Prostate gland (tissue), 2 donors: ENCODE results near the gene SLC35D2. TPM values are rescaled to one million over a fixed set of nuclear protein-coding genes. Genes with fewer than 3 reads are reported as not detected.

Source experiments
- DNase-seq: peaks from one replicate; pipeline ENCODE4 v3.0.0-alpha.2; 2019; ENCODE audit warnings: low spot score
- H3K27ac ChIP-seq, 2 donors: fragments of 200-600 bp; sonication (generic); 2 replicates each; pipeline ENCODE4 v1.5.1; 2017 to 2019
- H3K27me3 ChIP-seq: fragments of 200-600 bp; sonication (generic); replicated peaks from 2 replicates; pipeline ENCODE4 v1.5.1; 2019; ENCODE audit not compliant: insufficient read depth
- H3K36me3 ChIP-seq, 2 donors: fragments of 200-600 bp; sonication (generic); 1 replicate in 1 of 2; 2 replicates in 1 of 2; pipeline versions ENCODE4 v1.5.1 to v1.8.1; 2017 to 2019
- H3K4me1 ChIP-seq: fragments of 200-600 bp; sonication (generic); replicated peaks from 2 replicates; pipeline ENCODE4 v1.5.1; 2019
- H3K4me3 ChIP-seq, 2 donors: fragments of 200-600 bp; sonication (generic); 2 replicates each; pipeline ENCODE4 v1.5.1; 2017 to 2019
- H3K9me3 ChIP-seq: fragments of 200-600 bp; sonication (generic); 2 replicates; pipeline ENCODE4 v1.5.1; 2017
- POLR2A ChIP-seq: fragments of 450-650 bp; IDR thresholded peaks from one replicate; pipeline ENCODE4 v1.6.1; 2016; ENCODE audit warnings: antibody characterized with exemption, mild to moderate bottlenecking
- POLR2AphosphoS5 ChIP-seq: sonication (generic); formaldehyde crosslinking; IDR thresholded peaks from one replicate; pipeline ENCODE4 v1.6.1; 2017; ENCODE audit warnings: antibody characterized with exemption
- WGBS: methylation state at CpG from one replicate; pipeline ENCODE4 v1.1.5; 2018; 5-methylcytosine and 5-hydroxymethylcytosine counted together
- intact Hi-C: fragments of 100-400 bp; cut with DNase I; formaldehyde crosslinking; loops from one replicate; pipeline ENCODE4 v1.14.2; 2022
- total RNA-seq, 2 donors: library from RNA; depleted of rRNA; stranded (reverse); fragments of >200 nt; gene quantifications; one replicate each; pipeline ENCODE4 v1.1.0, GENCODE V29; 2016
- TF ChIP-seq, protein P1 (sequence below), 4 experiments: fragments of 200-600 bp in 2 of 4; fragments of 450-650 bp in 2 of 4; sonication (generic) in 2 of 4; IDR thresholded peaks; 1 replicate in 3 of 4; 2 replicates in 1 of 4; pipeline ENCODE4 v1.5.1; 2016 to 2019; ENCODE audit warnings: antibody characterized with exemption in 4 of 4, mild to moderate bottlenecking in 2 of 4, moderate library complexity in 2 of 4

SLC35D2 gene
- total RNA-seq, result 10 to 100 TPM; 27.4 to 29.7 TPM

DNA sequence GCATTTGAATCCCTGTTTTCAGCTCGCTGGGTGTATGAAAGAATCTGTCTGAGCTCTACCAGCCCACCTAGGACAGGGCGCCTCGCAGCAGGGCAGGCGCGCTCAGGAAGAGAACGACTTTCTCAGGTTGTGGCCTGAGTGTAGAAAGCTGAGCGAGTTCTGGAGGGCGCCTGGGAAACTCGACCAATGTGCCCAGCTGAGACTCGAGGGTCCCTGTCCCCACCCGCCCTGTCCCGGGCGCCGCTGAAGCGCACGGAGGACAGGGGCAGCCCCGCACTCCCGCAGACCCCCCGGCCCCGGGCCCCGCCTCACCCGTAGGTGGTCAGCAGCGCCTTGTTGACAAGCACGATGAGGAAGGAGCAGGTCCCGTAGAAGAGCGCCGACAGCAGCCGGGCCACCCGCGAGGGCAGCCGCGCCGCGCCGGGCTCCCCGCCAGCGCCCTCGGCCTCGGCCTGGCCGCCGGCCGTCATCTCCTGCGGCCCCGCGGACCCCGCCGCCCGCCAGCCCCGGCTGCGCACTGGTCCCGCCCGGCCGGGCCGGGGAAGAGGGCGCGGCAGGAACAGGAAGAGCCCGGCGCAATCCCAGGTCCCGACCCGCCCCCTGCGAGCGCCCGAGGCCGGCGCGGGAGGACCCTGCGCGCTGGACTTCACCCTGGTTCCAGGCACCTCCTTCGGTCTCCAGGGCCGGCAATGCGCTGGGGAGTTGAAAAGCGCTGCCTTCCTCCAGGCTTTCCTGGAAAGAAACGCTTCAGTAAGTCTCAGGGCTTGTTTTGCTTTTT, at the start of gene SLC35D2:
Gene SLC35D2, minus strand, starts transcription at position 547 of the 778 bp plus-strand sequence. Its CDS starts 77 bp downstream, at position 470.
- H3K9me3 ChIP-seq, result no peaks in the 10 kb centered on the region
- DNase-seq, result peak; percentile 29
- no peaks in the 10 kb centered on the region for H3K36me3 ChIP-seq
- TF ChIP-seq POLR2AphosphoS5 (no peak), POLR2A (no peak)
- TF ChIP-seq, protein P1, sequence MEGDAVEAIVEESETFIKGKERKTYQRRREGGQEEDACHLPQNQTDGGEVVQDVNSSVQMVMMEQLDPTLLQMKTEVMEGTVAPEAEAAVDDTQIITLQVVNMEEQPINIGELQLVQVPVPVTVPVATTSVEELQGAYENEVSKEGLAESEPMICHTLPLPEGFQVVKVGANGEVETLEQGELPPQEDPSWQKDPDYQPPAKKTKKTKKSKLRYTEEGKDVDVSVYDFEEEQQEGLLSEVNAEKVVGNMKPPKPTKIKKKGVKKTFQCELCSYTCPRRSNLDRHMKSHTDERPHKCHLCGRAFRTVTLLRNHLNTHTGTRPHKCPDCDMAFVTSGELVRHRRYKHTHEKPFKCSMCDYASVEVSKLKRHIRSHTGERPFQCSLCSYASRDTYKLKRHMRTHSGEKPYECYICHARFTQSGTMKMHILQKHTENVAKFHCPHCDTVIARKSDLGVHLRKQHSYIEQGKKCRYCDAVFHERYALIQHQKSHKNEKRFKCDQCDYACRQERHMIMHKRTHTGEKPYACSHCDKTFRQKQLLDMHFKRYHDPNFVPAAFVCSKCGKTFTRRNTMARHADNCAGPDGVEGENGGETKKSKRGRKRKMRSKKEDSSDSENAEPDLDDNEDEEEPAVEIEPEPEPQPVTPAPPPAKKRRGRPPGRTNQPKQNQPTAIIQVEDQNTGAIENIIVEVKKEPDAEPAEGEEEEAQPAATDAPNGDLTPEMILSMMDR (IDR thresholded peaks at IDR 0.05), result no peak
- intact Hi-C loops, result loop anchor here (2.0 kb wide), 1 partner anchor 33 kb away; no protein-coding TSS in a partner anchor
- H3K27me3 ChIP-seq, result no peaks in the 10 kb centered on the region
- peak within 1 kb of the TSS; percentile 78 to 87 for H3K27ac ChIP-seq
- H3K4me3 ChIP-seq, result peak within 1 kb of the TSS; percentile 59 to 85
- under 1% methylated on average over 63 of the region's 73 CpGs for WGBS
- no peaks in the 10 kb centered on the region for H3K4me1 ChIP-seq

DNA sequence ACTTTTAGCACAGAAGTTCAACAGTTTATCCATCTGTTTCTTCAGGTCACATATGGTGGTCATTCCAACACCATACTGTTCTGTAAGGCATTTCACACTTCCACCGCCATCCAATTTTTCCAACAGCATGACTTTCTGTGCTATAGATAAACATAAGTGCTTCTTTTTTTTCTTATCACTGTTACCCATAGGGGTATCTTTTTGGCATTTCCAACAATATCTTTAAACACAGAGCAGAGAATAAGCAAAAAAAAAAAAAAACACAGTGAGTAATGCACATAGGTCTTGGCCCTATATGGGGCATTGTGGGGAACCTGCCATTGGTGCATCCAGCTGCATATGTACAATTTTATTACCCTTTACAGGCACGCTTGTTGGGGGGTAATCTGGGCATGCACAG, 46.9 kb upstream of the SLC35D2 start:
- H3K27me3 ChIP-seq, result no peaks in the 10 kb centered on the region
- H3K36me3 ChIP-seq, result no peaks in the 10 kb centered on the region
- no peak overlapping the region for H3K27ac ChIP-seq
- WGBS, result 89% methylated on average over 2 of the region's 2 CpGs
- no peaks in the 10 kb centered on the region for H3K9me3 ChIP-seq
- intact Hi-C loops, result no loop called here
- DNase-seq, result no peak
- H3K4me1 ChIP-seq, result no peaks in the 10 kb centered on the region
- TF ChIP-seq, protein P1 (IDR thresholded peaks at IDR 0.05), result no peak
- TF ChIP-seq POLR2AphosphoS5 (no peak), POLR2A (no peak)
- H3K4me3 ChIP-seq, result no peak overlapping the region

DNA sequence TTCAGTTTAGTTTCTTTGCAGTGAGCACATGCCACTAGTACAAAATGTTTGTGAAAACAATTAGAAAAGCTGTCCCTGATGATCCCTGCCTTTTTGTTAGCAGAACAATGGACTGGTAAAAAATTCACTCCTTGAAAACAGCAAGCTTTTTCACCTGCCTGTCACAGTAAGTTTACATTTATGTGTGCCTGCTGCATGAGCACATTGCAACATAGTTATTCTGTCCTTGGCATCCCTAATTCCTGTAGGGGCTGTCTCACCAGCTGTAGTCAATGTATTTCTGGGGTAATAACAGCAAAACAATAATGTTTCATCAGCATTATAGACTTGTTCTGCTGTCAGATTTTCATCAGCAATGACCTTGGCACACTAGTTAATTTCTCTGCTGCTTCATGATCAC, 46.2 kb upstream of the SLC35D2 start:
- TF ChIP-seq POLR2A (no peak), POLR2AphosphoS5 (no peak)
- TF ChIP-seq, protein P1 (IDR thresholded peaks at IDR 0.05), result no peak
- Histone ChIP-seq H3K27ac (no peak overlapping the region), H3K36me3 (no peaks in the 10 kb centered on the region), H3K9me3 (no peaks in the 10 kb centered on the region), H3K4me3 (no peak overlapping the region), H3K4me1 (no peaks in the 10 kb centered on the region), H3K27me3 (no peaks in the 10 kb centered on the region)
- no peak for DNase-seq
- intact Hi-C loops, result no loop called here

GRCh38 chr9:96425500-96426169, 42.1 kb upstream of the SLC35D2 start:
- intact Hi-C loops, result no loop called here
- Histone ChIP-seq H3K4me1 (no peaks in the 10 kb centered on the region), H3K9me3 (no peaks in the 10 kb centered on the region), H3K27ac (no peak overlapping the region), H3K27me3 (no peaks in the 10 kb centered on the region), H3K36me3 (no peaks in the 10 kb centered on the region), H3K4me3 (no peak overlapping the region)
- no peak for DNase-seq
- WGBS, result 66% methylated on average over 4 of the region's 4 CpGs
- TF ChIP-seq POLR2A, result no peak
- TF ChIP-seq POLR2AphosphoS5, result no peak
- TF ChIP-seq, protein P1 (IDR thresholded peaks at IDR 0.05), result no peak
